ENCODE results near the gene FNTB.
A peak's percentile ranks its signal among the peaks of the same experiment; 100 is the strongest.

FNTB gene

GRCh38 chr14:64986648-64987437, at the start of gene FNTB:
TSS of gene FNTB (plus strand) at chr14:64986895. CDS start at chr14:64986954, 59 bp downstream.
- DNase-seq, result peak; percentile 97

- DNase-seq, result no peak
Observed at GRCh38 chr14:64937171-64937820, 49.4 kb upstream of the FNTB start.

GRCh38 chr14:64937821-64938193, 48.9 kb upstream of the FNTB start:
- DNase-seq, result no peak

- no peak for DNase-seq
Observed at GRCh38 chr14:64938972-64939816, 47.5 kb upstream of the FNTB start.

- no peak for DNase-seq
Observed at GRCh38 chr14:64939817-64940190, 46.9 kb upstream of the FNTB start.

GRCh38 chr14:64940336-64940910, 46.3 kb upstream of the FNTB start:
- DNase-seq, result no peak

- DNase-seq, result no peak
Observed at GRCh38 chr14:64942531-64943111, 44.1 kb upstream of the FNTB start, which contains the start of gene GPX2. TSS of gene GPX2 (minus strand) at chr14:64942745. CDS start at chr14:64942726, 19 bp downstream.

GRCh38 chr14:64943556-64943955, 43.1 kb upstream of the FNTB start:
- DNase-seq, result no peak

- DNase-seq, result no peak
Observed at GRCh38 chr14:64944041-64944440, 42.7 kb upstream of the FNTB start.

- DNase-seq, result no peak
Observed at GRCh38 chr14:64944861-64945260, 41.8 kb upstream of the FNTB start.

- no peak for DNase-seq
Observed at GRCh38 chr14:64945431-64946178, 41.1 kb upstream of the FNTB start.

GRCh38 chr14:64946310-64947045, 40.2 kb upstream of the FNTB start:
- DNase-seq, result peak; percentile 5

- DNase-seq, result no peak
Observed at GRCh38 chr14:64947710-64948611, 38.7 kb upstream of the FNTB start.

GRCh38 chr14:64948612-64949210, 38.0 kb upstream of the FNTB start:
- DNase-seq, result no peak

GRCh38 chr14:64950889-64951288, 35.8 kb upstream of the FNTB start:
- DNase-seq, result no peak

- no peak for DNase-seq
Observed at GRCh38 chr14:64951291-64951690, 35.4 kb upstream of the FNTB start.

GRCh38 chr14:64951724-64952123, 35.0 kb upstream of the FNTB start:
- no peak for DNase-seq

- DNase-seq, result no peak
Observed at GRCh38 chr14:64952598-64953309, 33.9 kb upstream of the FNTB start.

GRCh38 chr14:64953310-64953654, 33.4 kb upstream of the FNTB start:
- no peak for DNase-seq

Data from fibroblast of skin of right biceps (primary cell).